Measurements from ENCODE around the gene SLC39A5.

DNA sequence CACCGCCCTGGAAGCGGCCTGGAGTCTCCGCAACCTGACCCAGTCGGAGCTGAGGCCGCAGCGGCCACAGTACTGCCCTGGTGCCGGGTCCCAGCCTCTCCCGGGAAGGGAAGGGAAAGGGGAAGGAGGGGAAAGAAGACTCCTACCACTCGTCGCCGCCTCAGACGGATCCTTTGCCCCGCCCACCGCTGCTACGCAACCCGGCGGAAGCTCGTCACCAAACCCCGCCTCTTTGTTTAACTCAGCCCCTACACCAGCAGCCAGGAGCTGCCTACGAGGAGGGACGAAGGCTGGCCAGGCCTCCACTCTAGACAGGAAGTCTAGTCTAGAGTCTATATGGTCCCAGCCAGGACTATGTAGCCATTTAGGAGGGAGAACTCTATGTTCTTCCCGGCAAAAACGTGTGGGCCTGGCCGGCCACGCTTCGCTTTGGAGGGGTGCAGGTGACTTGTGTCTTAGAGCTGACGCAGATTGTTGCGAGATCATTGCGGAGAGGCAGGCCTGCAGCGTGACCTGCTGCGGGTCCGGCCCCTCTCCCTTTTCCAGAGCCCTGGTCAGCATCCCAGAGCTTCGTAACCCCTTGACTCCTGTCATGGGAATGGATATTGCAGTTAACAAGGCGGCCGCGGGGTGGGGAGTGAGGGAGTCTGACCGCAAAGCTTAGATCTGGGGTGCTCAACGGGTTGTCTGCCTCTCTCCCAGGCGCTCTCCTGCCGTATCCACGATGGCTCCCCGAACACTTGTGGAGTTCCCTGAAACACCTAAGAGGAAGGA, 7.9 kb upstream of the SLC39A5 start, which contains the start of gene RNF41:
- TF ChIP-seq, protein P1, sequence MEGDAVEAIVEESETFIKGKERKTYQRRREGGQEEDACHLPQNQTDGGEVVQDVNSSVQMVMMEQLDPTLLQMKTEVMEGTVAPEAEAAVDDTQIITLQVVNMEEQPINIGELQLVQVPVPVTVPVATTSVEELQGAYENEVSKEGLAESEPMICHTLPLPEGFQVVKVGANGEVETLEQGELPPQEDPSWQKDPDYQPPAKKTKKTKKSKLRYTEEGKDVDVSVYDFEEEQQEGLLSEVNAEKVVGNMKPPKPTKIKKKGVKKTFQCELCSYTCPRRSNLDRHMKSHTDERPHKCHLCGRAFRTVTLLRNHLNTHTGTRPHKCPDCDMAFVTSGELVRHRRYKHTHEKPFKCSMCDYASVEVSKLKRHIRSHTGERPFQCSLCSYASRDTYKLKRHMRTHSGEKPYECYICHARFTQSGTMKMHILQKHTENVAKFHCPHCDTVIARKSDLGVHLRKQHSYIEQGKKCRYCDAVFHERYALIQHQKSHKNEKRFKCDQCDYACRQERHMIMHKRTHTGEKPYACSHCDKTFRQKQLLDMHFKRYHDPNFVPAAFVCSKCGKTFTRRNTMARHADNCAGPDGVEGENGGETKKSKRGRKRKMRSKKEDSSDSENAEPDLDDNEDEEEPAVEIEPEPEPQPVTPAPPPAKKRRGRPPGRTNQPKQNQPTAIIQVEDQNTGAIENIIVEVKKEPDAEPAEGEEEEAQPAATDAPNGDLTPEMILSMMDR (conservative IDR thresholded peaks at IDR 0.05): no peak; the same call in 1 of the 2 replicates
- no peak for TF ChIP-seq EZH2 (IDR thresholded peaks at IDR 0.05; ENCODE audit: low read depth)
